Mucosa of rectum (tissue), 2 donors: ENCODE measurements around the gene MYOZ1.
A peak's percentile ranks its signal among the peaks of the same experiment; 100 is the strongest.

ENCODE experiments used
- H3K27ac ChIP-seq, 2 donors: one replicate each; pipeline ENCODE4 v1.7.0; 2013; ENCODE audit warnings: inconsistent platforms in 2 of 2, low read depth in 2 of 2, low read length in 2 of 2
- H3K27me3 ChIP-seq, 2 donors: one replicate each; pipeline ENCODE4 v1.7.0; 2013; ENCODE audit warnings: low read length in 2 of 2; ENCODE audit not compliant: control insufficient read depth in 2 of 2, insufficient read depth in 2 of 2
- H3K36me3 ChIP-seq, 2 donors: one replicate each; pipeline ENCODE4 v1.7.0; 2013; ENCODE audit warnings: low read length in 2 of 2; ENCODE audit not compliant: control insufficient read depth in 2 of 2, insufficient read depth in 2 of 2
- H3K4me1 ChIP-seq, 2 donors: one replicate each; pipeline ENCODE4 v1.7.0; 2013; ENCODE audit warnings: low read length in 2 of 2, mild to moderate bottlenecking in 1 of 2; ENCODE audit not compliant: control insufficient read depth in 2 of 2, insufficient read depth in 2 of 2
- H3K4me3 ChIP-seq, 2 donors: one replicate each; pipeline ENCODE4 v1.7.0; 2013; ENCODE audit warnings: low read length in 2 of 2
- H3K9ac ChIP-seq, 2 donors: one replicate each; pipeline ENCODE4 v1.7.0; 2013; ENCODE audit warnings: low read length in 2 of 2, low read depth in 1 of 2, mild to moderate bottlenecking in 1 of 2
- H3K9me3 ChIP-seq, 2 donors: one replicate each; pipeline ENCODE4 v1.7.0; 2013; ENCODE audit warnings: low read length in 2 of 2; ENCODE audit not compliant: control insufficient read depth in 2 of 2
- donor health status: healthy.
- donor health status: Normal muscosa, but diverticular disease.

The MYOZ1 gene

GRCh38 chr10:73647211-73647874, 6.1 kb upstream of the MYOZ1 start:
- Histone ChIP-seq H3K36me3 (no peaks in the 10 kb centered on the region), H3K27me3 (no peaks in the 10 kb centered on the region), H3K9ac (peak overlapping the region; percentile 67 to 68), H3K9me3 (no peaks in the 10 kb centered on the region), H3K4me3 (peak overlapping the region; percentile 75 to 76), H3K4me1 (peaks cover 0 to 7% of the 10 kb centered on the region in 2 donors), H3K27ac (no peak overlapping the region)

GRCh38 chr10:73646598-73647041, 5.3 kb upstream of the MYOZ1 start:
- Histone ChIP-seq H3K9me3 (no peaks in the 10 kb centered on the region), H3K4me1 (peaks cover 0 to 7% of the 10 kb centered on the region in 2 donors), H3K9ac (no peak overlapping the region), H3K27ac (no peak overlapping the region), H3K36me3 (no peaks in the 10 kb centered on the region), H3K27me3 (no peaks in the 10 kb centered on the region), H3K4me3 (no peak overlapping the region)

GRCh38 chr10:73645251-73645650, 4.0 kb upstream of the MYOZ1 start:
- Histone ChIP-seq H3K9me3 (no peaks in the 10 kb centered on the region), H3K9ac (no peak overlapping the region), H3K4me3 (no peak overlapping the region), H3K27ac (no peak overlapping the region), H3K27me3 (no peaks in the 10 kb centered on the region), H3K36me3 (no peaks in the 10 kb centered on the region), H3K4me1 (peaks cover 0 to 9% of the 10 kb centered on the region in 2 donors)

GRCh38 chr10:73644767-73645166, 3.5 kb upstream of the MYOZ1 start:
- Histone ChIP-seq H3K4me3 (no peak overlapping the region), H3K9me3 (no peaks in the 10 kb centered on the region), H3K27me3 (no peaks in the 10 kb centered on the region), H3K27ac (no peak overlapping the region), H3K9ac (no peak overlapping the region), H3K36me3 (no peaks in the 10 kb centered on the region), H3K4me1 (peaks cover 0 to 9% of the 10 kb centered on the region in 2 donors)

- Histone ChIP-seq H3K27me3 (no peaks in the 10 kb centered on the region), H3K9me3 (no peaks in the 10 kb centered on the region), H3K36me3 (no peaks in the 10 kb centered on the region), H3K27ac (no peak overlapping the region), H3K4me3 (no peak overlapping the region), H3K4me1 (peaks cover 0 to 9% of the 10 kb centered on the region in 2 donors), H3K9ac (no peak overlapping the region)
Measured at GRCh38 chr10:73644015-73644743, 2.9 kb upstream of the MYOZ1 start.

- Histone ChIP-seq H3K4me1 (peaks cover 0 to 9% of the 10 kb centered on the region in 2 donors), H3K9me3 (no peaks in the 10 kb centered on the region), H3K36me3 (no peaks in the 10 kb centered on the region), H3K27me3 (no peaks in the 10 kb centered on the region), H3K4me3 (no peak overlapping the region), H3K27ac (no peak overlapping the region), H3K9ac (no peak overlapping the region)
Measured at GRCh38 chr10:73643362-73643761, 2.1 kb upstream of the MYOZ1 start.

- Histone ChIP-seq H3K27me3 (no peaks in the 10 kb centered on the region), H3K27ac (no peak overlapping the region), H3K36me3 (no peaks in the 10 kb centered on the region), H3K9ac (no peak overlapping the region), H3K4me1 (peaks cover 0 to 4% of the 10 kb centered on the region in 2 donors), H3K4me3 (no peak overlapping the region), H3K9me3 (no peaks in the 10 kb centered on the region)
Measured at GRCh38 chr10:73639286-73639685, 2.0 kb downstream of the MYOZ1 start.

- H3K9ac ChIP-seq, result no peak overlapping the region
- H3K36me3 ChIP-seq, result no peaks in the 10 kb centered on the region
- H3K27me3 ChIP-seq, result no peaks in the 10 kb centered on the region
- H3K4me3 ChIP-seq, result no peak overlapping the region
- H3K4me1 ChIP-seq, result peaks cover 0 to under 1% of the 10 kb centered on the region in 2 donors
- H3K9me3 ChIP-seq, result no peaks in the 10 kb centered on the region
- no peak overlapping the region for H3K27ac ChIP-seq
Measured at GRCh38 chr10:73635781-73636180, 5.5 kb downstream of the MYOZ1 start.

GRCh38 chr10:73634421-73634820, 6.9 kb downstream of the MYOZ1 start:
- Histone ChIP-seq H3K27ac (no peak overlapping the region), H3K4me1 (no peaks in the 10 kb centered on the region), H3K27me3 (no peaks in the 10 kb centered on the region), H3K4me3 (no peak overlapping the region), H3K36me3 (no peaks in the 10 kb centered on the region), H3K9ac (no peak overlapping the region), H3K9me3 (no peaks in the 10 kb centered on the region)

- Histone ChIP-seq H3K9ac (no peak overlapping the region), H3K36me3 (no peaks in the 10 kb centered on the region), H3K9me3 (no peaks in the 10 kb centered on the region), H3K27me3 (no peaks in the 10 kb centered on the region), H3K27ac (peak overlapping the region in 1 of 2 donors; percentile 21), H3K4me1 (peaks cover 6 to 19% of the 10 kb centered on the region in 2 donors), H3K4me3 (no peak overlapping the region)
Measured at GRCh38 chr10:73629165-73629564, 12.1 kb downstream of the MYOZ1 start.
